GM19043 (cell line): ENCODE results near the gene ACAD11.
"Not testable (repeated sequence)": the region's sequence is repeated elsewhere in the genome, so short reads cannot be mapped to it uniquely, and the experiment has no call there.

Experiments used
- ATAC-seq: cut with Tn5 transposase; IDR thresholded peaks from one replicate; pipeline ENCODE4 v1.9.1; 2021; ENCODE audit warnings: low read depth; ENCODE audit not compliant: unreplicated experiment

ACAD11 gene

DNA sequence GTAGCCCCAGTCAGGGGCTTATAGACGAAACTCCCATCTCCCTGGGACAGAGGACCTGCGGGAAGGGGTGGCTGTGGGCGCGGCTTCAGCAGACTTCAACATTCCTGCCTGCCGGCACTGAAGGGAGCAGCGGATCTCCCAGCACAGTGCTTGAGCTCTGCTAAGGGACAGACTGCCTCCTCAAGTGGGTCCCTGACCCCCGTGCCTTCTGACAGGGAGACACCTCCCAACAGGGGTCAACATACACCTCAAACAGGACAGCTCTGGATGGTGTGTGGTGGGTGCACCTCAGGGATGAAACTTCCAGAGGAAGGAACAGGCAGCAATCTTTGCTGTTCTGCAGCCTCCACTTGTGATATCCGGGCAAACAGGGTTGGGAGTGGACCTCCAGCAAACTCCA is 53.0 kb downstream of the ACAD11 start:
- ATAC-seq: not testable (repeated sequence)

DNA sequence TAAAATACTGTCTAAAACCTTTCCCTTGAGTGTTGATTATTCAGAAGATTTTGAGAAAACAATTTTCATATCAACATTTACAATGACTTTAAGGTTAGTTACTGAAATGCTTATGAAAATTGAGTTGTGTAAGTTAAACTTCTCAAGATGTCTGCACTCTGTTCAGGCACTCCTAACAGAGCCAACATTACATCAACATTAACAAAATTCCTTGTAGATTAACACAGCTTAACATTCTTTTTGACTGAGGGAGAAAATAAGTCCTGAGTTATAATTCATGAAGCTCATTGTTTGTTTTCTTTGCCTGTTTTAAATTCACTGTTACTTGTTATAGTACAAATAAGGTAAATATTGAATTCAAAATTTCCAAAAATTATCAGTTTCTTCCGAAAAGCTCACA is 53.5 kb downstream of the ACAD11 start:
- no peak for ATAC-seq

DNA sequence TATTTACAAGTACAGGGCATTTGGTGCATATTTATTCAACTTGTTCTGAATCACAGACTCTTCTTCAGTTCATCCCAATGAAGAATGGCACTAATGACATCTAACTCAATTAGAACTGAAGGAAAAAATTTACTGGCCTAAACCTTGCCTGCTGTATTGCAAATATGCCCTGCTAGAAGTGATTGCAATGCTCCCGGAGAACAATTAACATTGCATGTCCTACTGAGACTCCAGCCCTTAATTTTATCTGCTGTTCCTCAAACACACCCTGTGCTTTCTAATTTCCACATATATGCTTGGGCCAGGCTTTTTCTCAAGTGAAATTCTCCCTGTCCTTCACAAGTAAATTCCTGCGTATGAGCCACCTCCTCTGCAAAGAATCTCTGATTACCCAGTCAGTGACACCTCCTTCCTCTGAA is 54.2 kb downstream of the ACAD11 start:
- ATAC-seq: no peak

DNA sequence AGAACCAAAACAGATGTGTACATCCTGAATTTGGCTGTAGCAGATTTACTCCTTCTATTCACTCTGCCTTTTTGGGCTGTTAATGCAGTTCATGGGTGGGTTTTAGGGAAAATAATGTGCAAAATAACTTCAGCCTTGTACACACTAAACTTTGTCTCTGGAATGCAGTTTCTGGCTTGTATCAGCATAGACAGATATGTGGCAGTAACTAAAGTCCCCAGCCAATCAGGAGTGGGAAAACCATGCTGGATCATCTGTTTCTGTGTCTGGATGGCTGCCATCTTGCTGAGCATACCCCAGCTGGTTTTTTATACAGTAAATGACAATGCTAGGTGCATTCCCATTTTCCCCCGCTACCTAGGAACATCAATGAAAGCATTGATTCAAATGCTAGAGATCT is 59.0 kb downstream of the ACAD11 start:
- not testable (repeated sequence) for ATAC-seq

DNA sequence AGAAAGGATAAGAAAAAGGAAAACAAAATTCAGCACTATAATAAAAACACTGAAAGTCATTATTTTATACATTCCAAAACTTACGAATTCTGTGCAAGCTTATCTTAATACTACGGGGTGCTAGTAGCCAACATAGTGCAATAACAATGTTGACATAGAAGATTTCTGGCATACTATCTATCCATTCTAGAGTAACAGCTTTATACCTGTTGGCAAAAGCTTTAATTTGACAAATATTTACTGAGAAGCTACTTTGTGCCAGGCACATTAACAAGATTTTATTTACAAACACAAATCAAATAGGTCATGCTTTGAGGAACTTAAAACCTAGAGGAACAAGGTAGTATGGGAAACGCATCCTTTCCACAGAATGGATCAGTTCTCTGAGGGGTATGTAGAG is 61.4 kb downstream of the ACAD11 start:
- ATAC-seq: no peak

DNA sequence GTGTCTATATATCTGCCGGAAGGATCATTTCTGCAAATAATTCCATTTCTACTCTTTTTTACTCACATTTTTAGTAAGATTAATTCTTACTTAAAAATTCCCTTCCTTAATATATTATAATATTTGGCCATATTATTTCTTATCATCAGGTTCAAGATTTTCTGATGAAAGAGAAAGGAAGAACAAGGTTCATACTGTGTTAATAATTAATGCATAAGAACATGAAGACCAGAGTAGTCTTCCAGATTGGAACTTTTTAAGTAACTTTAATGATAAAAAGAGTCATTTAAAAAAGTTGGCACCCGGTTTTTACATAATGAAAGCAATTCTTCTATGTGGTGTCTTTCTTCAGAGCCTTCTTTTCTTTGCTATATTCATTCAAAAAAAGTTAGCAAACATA is 61.9 kb downstream of the ACAD11 start:
- ATAC-seq: no peak

DNA sequence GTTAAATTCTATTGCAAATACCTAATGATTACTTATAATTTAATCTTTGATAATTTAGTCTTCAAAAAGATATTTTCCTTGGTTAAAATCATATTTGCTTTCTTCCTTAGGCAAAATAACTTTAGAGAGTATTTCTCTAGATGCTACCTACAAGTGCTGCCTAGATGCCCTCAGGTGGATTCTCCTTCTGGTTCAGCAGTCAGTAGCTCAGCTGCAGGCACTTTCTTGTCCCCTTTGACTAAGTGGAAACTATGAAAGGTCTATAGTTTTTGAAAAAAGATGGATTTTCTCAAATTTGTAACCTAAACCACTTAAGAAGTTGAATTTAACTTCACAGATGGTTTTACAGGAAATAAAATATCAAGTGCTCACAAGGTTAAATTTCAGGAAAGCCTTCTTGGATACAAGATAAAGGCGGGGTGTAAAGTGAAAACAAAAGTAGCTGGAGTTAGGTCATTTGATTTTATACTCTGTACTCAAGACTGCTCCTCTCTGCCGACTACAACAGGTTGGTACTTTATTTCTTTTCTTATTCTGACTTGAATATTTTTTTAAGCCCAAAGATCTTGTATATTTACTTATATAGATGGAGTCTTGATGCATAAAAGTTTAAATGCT is 62.7 kb downstream of the ACAD11 start, which contains the start of gene ACKR4:
Gene ACKR4 (plus strand): TSS at position 455 of the 618 bp plus-strand sequence. CDS start 3,128 bp downstream, outside the sequence.
- no peak for ATAC-seq

DNA sequence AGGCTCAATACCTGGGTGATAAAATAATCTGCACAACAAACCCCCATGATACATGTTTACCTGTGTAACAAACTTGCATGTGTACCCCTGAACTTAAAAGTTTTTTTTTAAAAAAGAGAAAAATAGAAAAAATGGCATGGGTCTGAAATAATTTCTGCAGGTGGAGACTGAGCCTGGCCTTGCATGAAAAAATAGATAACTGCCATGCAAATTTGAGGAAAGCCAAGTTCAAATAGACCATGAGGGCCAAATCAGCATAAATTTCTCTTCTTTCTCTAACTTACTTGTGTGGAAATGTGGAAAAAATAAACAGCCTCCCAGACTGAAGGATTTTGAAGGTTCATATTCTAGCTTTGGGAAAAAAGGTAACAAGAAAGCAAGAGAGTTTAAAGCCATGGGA is 63.3 kb downstream of the ACAD11 start:
- ATAC-seq: no peak

DNA sequence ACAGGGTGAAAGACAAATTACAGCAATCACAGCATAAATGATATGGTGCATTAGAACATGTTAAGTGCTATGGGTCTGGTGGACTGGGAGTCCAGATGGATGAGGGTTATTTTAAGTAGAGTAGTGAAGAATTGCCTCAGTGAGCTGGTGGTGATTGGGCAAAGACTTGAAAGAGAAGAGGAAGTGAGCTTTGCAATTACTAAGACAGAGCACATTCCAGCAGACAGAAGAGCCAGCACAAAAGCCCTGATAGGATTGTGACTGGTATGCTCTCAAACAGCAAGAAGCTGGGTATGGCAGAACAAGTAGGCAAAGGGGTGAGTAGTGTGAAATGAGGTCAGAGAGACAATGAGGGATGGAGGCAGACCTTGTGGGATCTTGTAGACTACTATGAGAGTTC is 64.6 kb downstream of the ACAD11 start:
- ATAC-seq: no peak

DNA sequence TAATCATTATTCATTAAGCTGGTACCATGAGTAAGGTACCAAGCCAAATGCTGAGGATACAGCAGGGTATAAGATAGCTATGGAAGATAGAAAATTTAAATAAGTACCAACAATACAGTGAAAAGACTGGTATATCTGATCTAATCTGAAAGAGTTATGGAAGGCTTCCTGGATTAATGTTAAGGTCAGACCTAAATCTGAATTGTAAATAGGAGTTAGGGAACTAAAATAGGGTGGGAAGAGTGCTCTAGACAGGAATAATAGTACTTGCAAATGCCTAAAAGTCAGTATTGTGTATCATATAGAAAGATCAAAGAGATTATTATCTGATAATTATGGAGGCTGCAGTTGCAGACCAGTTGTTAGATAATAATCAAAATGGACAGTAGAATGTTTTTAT is 65.1 kb downstream of the ACAD11 start:
- ATAC-seq: no peak

DNA sequence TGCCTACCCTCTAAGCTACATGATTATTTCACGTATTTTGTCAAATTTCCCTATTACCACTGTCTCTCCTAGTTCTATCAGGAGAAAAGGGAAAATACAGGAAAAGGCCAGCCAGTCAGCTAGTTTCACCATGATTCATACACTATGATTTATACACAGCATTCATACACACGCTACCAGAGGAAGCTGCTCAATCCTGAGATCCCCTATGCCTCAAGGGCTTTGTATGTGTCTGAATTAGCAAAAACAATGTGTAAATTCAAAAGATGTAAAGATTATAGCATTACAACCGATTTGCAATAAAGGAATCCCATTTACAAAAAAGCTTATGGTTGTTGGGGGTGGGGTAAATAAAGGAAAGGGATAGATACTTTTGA is 65.7 kb downstream of the ACAD11 start:
- ATAC-seq: no peak

DNA sequence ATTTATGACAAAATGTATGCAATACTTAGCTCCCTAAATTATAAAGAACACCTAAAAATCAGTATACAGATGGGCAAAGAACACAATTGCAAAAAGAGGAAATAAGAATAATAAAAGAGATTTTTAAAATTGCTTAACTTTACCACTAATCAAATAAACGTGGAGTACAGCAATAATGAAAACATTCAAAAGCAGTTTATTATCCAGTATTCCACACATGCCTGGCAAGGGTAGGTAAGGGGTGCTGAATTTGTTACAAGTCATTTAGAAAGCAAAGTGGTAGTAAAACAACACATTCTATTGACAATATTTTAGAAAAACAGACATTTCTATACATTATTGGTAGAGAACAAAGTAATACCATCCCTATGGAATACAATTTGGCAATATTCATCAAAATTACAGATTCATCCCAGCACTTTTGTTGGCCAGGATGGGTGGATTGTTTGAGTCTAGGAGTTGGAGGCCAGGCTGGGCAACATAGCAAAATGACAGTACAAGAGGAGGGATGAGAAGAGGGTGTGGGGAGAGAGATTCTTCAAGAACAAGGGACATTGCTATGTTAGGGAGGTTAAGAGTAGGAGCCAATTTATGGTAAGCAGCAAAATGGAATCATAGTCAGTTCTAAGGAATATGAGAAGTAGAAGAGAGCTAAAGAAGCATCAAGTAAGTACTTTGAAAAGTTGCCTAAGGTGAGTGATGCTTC is 66.2 kb downstream of the ACAD11 start:
- ATAC-seq: no peak

DNA sequence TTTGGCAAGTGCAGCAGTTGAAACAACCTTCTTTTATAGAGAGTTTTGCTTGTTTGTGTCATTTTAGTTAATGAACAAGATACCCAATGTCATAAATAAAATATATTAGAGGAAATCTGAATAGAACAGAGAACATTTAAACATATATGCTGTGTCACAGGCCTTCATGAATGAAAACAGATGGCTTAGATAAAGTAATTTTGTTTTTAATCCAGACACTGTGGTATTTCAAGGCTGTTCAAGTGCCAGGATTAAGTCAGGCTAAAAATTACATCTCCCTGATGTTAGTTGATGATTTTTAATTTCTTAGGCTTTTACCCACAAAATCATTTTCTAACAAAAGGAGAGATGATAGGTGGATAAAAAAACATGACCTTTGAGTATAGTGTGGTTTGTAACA is 67.4 kb downstream of the ACAD11 start:
- ATAC-seq: no peak

DNA sequence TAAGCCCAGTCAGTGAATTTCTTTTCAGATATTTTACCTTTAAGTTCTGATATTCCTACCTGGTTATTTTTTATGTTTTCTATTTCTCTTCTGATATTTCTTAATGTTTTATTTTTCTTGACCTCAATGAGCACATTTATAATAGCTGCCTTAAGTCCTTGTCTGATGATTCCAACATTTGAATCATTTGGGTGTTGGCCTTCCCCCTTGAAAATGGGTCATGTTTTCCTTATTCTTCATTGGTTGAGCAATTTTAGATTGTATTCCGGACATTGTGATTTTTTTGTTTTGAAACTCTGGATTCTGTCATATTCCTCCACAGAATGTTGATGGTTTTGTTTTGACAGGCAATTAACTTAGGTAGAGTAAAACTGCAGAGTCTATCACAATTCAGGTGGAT is 72.2 kb downstream of the ACAD11 start:
- ATAC-seq: no peak

DNA sequence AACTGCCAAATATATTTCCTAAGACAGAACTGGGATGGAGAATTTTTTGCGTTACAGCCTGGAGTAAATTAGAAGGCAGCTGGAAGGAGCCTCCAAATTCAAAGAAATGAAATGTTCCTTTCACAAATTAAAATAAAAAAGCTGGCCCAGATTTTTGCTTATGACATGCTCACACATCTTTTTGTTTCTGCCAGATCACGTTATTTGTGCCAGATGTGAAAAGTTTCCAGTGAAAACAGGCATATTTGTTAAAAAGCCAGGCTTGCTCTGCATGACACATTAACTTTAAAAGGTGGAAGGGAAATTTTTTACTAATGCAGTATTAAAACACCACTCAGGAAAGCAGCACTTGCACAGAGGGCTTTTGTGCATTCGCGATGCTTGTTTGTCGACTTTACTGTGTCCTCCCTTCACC is 85.8 kb downstream of the ACAD11 start:
- no peak for ATAC-seq

DNA sequence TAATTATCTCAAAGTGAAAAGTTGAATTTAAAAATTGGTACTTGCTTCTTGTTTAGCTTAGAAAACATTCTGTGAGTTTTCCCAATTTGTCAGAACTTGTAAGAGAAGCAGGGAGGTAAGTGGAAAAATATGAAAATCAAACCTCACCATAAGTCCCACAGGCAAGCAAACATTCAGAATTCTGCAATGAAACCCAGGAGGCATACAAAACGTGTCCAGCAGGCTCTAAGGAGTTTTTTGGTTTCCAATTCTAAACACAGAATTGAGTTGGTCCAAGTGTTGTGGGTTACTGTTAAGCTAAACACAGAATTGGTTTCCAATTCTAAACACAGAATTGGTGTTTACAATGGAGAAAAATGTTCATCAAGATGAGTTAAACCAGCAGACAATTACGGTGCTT is 89.6 kb downstream of the ACAD11 start:
- no peak for ATAC-seq

DNA sequence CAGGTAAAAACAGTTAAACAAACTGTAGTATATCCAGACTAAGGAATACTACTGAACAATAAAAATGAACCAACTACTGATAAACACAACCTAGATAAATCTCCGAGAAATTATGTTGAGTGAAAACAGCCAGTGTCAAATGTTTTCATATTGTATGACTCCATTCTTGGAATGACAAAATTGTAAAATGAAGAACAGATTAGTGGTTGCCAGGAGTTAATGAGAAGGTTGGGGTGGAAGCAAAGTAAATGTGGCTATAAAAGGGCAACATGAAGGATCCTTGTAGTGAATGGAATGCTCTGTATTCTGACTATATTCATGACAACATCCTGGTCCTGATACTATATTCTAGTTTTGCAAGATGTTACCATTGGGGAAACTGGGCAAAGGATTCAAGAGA is 90.0 kb downstream of the ACAD11 start:
- ATAC-seq: no peak

DNA sequence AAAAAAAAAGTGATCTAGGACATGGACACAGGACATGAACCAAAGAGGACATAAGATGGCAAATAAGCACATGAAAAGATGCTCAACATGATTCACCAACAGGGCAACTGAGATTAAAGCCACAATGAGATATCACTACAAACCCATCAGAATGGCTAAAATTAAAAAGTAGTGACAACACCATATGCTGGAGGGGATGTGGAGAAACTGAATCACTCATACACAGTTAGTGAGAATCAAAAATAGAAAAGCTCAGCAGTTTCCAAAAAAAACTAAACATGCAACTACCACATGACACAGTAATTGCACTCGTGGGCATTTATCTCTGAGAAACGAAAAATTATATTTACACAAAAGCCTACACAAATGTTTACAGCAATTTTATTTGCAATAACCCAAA is 90.5 kb downstream of the ACAD11 start:
- ATAC-seq: no peak

DNA sequence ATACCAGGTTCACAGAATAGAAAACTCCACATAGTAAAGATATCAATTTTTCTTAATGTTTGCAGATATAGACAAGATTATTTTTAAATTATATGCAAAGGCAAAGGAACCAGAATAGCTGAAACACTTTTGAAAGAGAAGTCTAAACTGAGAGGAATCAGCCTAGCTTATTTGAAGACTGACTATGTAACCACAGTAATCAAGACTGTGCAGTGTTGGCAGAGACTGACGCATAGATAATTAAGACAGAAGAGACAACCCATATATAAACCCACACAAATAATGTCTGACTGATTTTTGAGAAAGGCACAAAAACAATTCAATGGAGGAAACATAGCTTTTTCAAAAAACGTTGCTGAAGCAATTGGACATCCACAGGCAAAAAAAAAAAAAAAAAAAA is 91.2 kb downstream of the ACAD11 start:
- no peak for ATAC-seq

DNA sequence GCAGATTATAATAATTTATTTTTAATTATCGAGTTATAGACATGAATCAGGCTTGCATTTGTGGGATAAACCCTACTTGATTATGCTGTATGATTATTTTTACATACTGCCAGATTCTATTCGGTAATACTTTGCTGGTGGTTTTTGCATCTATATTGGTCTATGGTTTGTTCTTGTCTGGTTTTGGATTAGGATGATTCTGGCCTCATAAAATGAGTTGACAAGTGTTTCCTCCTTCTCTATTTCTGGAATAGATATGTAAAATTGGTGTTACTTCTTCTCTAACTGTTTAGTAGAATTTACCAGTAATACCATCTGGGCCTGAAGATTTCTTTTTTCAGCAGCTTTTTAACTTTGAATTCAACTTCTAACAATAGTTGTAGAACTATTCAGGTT is 95.5 kb downstream of the ACAD11 start:
- no peak for ATAC-seq

DNA sequence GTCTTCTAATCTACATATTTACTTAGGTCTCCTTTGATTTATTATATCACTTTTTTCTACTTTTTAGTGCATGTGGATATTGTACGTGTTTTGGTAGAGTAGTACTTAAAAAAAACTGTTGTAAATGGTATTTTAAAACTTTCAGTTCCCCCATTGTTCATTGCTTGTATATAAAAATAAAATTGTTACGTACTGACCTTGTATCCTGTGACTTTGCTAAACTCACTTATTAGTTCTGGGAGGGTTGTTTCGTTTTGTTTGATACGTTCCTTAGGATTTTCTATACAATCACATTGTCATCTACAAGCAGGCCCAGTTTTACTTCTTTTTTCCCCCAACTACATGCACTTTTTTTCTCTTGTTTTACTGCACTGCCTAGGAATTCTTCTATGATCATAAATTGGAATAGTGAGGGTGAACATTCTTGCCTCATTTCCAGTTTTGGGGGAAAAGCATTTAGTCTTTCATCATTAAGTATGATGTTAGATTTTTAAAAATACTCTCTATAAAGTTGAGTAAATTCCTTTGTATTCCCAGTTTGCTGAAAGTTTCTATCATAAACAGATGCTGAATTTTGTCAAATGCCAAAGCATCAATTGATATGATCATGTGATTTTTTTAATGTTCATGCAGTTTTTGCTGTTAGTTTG is 96.1 kb downstream of the ACAD11 start:
- no peak for ATAC-seq

DNA sequence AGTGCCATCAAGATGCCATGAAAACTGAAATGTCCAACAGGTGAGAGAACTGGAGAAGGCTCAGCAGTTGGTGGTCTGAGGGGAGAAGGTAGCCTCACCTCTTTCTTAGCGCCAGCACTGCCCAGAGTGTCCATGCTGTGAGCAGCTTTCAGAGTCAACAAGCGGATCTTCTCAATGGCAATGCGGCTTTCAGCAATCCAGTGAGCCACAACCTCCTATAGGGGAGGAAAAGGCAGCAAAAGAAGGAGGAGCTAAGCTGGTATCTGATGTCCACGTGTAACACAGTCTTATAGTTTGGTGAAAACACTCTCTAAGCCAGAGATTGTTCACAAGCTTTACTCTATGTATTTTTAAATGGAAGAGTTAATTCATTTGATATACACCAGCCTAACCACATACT is 98.6 kb downstream of the ACAD11 start:
- no peak for ATAC-seq
